Coronary artery (tissue), 2 donors: Measurements from ENCODE around the gene KCTD16.

ENCODE experiments used
- DNase-seq: peaks from one replicate; pipeline ENCODE4 v3.0.0-alpha.2; 2017; ENCODE audit warnings: low spot score
- H3K27ac ChIP-seq, 2 donors: fragments of 200-600 bp; sonication (generic); one replicate each; pipeline ENCODE4 v1.5.1; 2016 to 2019
- H3K4me3 ChIP-seq: fragments of 200-600 bp; sonication (generic); 2 replicates; pipeline ENCODE4 v1.5.1; 2016; ENCODE audit warnings: mild to moderate bottlenecking, moderate library complexity
- CTCF ChIP-seq: fragments of 200-600 bp; sonication (generic); IDR thresholded peaks from one replicate; pipeline ENCODE4 v1.5.1; 2019; ENCODE audit warnings: antibody characterized with exemption

The KCTD16 gene

GRCh38 chr5:144427866-144428265 lies 257.2 kb downstream of the KCTD16 start:
- H3K27ac ChIP-seq = no peak overlapping the region
- DNase-seq = no peak
- TF ChIP-seq CTCF = no peak
- no peak overlapping the region for H3K4me3 ChIP-seq

GRCh38 chr5:144428326-144428725 lies 257.7 kb downstream of the KCTD16 start:
- TF ChIP-seq CTCF = no peak
- Histone ChIP-seq H3K27ac (no peak overlapping the region), H3K4me3 (no peak overlapping the region)
- DNase-seq = no peak

- Histone ChIP-seq H3K27ac (no peak overlapping the region), H3K4me3 (no peak overlapping the region)
- no peak for TF ChIP-seq CTCF
- DNase-seq = no peak
Observed at GRCh38 chr5:144429405-144429804, 258.7 kb downstream of the KCTD16 start.

GRCh38 chr5:144429905-144430304 lies 259.2 kb downstream of the KCTD16 start:
- no peak for DNase-seq
- no peak for TF ChIP-seq CTCF
- Histone ChIP-seq H3K27ac (no peak overlapping the region), H3K4me3 (no peak overlapping the region)

- no peak overlapping the region for H3K27ac ChIP-seq
- H3K4me3 ChIP-seq = no peak overlapping the region
- TF ChIP-seq CTCF = no peak
- DNase-seq = no peak
Observed at GRCh38 chr5:144433140-144433822, 262.6 kb downstream of the KCTD16 start.

- TF ChIP-seq CTCF = no peak
- no peak overlapping the region for H3K27ac ChIP-seq
- DNase-seq = no peak
- no peak overlapping the region for H3K4me3 ChIP-seq
Observed at GRCh38 chr5:144433893-144434292, 263.2 kb downstream of the KCTD16 start.

- Histone ChIP-seq H3K4me3 (no peak overlapping the region), H3K27ac (no peak overlapping the region)
- no peak for TF ChIP-seq CTCF
- no peak for DNase-seq
Observed at GRCh38 chr5:144436007-144436406, 265.3 kb downstream of the KCTD16 start.
